LNCAP (cell line): Measurements from ENCODE around the gene USP9X.

ENCODE experiments used
- TF ChIP-seq, protein P1 (sequence below): fragments of 450-650 bp; IDR thresholded peaks from 2 replicates; pipeline ENCODE4 v1.5.1; 2017; ENCODE audit warnings: mild to moderate bottlenecking

Gene USP9X

DNA sequence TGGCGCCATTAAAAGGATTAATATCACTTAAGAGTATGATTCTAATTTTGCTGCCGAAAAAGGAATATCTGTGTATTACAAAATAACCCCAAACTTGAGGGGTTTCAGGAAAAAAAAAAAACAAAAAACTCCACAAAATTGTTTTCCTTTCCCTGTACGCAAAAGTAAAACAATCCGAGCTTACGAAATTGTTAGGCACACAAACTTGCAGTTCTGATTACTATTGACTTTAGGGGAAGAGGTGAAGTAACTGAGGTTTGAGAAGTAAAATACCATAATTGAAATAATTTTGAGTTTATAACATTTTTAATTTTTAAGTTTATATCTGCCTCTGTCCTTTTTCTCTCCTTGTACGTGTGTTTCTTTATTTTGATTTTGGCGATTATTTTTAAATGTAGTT, 64.8 kb downstream of the USP9X start:
- TF ChIP-seq, protein P1, sequence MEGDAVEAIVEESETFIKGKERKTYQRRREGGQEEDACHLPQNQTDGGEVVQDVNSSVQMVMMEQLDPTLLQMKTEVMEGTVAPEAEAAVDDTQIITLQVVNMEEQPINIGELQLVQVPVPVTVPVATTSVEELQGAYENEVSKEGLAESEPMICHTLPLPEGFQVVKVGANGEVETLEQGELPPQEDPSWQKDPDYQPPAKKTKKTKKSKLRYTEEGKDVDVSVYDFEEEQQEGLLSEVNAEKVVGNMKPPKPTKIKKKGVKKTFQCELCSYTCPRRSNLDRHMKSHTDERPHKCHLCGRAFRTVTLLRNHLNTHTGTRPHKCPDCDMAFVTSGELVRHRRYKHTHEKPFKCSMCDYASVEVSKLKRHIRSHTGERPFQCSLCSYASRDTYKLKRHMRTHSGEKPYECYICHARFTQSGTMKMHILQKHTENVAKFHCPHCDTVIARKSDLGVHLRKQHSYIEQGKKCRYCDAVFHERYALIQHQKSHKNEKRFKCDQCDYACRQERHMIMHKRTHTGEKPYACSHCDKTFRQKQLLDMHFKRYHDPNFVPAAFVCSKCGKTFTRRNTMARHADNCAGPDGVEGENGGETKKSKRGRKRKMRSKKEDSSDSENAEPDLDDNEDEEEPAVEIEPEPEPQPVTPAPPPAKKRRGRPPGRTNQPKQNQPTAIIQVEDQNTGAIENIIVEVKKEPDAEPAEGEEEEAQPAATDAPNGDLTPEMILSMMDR, result no peak

DNA sequence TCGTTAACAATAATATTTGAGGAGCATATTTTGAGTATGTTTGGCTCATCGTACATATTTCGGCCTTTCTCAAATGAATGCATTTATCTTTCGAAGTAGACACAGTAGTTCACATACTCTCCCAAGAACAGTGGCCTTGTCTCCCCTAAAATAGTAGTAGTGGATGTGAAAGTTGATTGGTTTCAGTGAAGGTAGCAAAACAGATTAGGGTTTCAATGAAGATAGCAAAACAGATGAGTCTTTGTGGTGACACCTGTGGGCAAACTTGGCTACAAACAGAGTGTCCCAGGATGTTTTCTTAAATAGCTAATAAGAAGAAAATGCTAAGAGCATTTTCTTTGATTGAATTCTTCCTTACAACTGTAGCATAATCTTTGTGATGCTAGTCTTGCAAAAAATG, 67.0 kb downstream of the USP9X start:
- TF ChIP-seq, protein P1, result no peak

DNA sequence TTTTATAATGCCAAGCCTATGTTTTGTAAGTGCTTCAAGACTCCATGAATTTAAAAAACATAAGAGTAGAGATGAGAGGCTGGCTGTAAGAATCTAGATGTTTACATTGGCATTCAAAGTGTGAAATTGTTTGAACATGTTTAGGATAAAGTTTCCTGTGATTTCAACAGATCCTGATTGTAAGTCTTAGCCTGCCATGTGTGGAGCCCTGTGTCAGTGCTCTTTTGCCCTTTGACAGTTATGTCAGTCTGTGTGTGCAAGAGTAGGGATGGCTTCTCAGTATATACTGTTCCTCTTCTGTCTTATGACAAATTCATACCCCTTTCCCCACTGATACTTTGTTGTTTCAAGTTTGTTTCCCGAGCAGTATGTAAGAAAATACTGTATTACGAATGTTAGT, 68.2 kb downstream of the USP9X start:
- TF ChIP-seq, protein P1, result no peak

DNA sequence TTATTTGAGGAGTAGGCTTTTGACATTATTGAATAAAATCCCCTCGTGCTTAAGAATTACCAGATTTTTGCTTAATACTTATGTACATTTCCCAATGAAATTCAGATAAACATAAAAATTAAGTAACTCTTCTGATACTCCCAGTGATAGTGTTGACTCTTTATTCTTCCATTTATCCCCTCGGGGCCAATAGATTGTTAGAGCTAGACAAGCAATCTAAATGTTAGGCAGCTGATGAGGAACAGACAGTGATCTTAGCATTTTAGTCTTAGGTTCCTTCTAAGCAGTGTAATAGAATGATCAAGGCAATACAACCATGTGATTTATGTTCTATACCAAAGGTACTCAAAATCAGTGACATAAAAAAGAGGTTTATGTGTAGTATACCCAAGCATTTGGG, 68.7 kb downstream of the USP9X start:
- TF ChIP-seq, protein P1, result no peak

DNA sequence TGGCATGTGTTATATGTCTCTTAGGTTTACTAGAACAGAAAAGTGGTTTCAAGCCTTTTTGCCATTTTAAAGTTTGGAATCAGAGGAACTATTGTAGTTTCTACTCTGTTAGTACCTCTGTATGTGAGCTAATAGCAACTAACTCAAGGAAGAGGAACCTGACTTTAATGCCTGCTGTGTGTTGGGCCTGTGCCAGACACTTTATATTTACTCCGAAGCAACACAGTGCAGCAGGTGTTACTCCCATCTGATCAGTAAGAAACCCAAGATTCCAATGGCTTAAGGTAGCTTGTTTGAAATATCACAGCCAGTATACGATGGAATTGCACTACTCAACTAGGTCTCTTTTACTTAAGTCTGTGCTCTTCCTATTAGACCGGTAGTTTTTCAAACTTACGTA, 79.2 kb downstream of the USP9X start:
- TF ChIP-seq, protein P1, result no peak

DNA sequence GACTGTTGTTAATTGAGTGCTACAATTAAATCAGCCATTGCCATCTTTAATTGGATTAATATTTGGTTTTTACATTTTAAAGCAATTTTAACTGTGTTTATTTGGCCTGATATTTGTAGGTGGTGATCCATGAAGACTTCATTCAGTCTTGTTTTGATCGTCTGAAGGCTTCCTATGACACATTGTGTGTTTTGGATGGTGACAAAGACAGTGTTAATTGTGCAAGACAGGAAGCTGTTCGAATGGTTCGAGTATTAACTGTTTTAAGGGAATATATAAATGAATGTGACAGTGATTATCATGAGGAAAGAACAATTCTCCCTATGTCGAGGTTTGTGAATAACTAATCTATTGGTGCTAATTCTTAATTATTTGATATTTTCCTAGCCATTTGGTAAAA, 82.6 kb downstream of the USP9X start:
- TF ChIP-seq, protein P1, result no peak

DNA sequence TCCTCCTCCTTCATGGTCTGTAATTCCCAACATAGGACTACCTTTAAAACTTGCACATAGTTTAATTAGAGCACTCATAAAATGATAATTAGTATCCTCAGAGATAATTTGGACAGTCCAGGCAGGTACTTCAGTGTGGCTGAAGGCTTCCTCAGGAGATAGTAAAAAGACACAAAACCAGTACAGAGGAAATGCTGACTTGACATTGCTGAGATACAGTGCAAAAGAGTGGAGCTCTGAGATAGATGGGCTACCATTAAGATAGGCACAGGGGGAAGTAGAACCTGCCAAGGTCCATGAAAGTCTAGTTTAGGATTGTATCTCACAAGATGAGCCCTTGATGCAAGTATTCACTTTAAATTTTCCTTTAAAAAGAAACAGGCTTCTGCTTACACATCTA, 91.0 kb downstream of the USP9X start:
- TF ChIP-seq, protein P1, result no peak

DNA sequence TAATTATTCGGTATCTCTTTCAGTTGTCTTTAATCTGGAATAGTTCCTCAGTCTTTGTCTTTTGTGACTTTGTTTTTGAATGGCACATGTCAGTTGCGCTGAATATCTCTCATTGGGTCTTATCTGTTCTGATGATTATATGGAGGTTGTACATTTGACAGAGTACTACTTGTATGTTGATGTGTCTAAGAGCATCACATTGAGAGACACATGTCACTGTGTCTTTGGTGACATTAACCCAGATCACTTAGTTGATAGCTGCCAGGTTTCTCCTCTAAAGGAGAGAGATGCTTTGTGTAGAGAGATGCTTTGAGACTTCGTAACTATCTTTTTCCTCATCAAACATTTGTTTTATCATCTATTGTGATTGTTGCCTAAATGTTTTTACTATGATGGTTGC, 92.1 kb downstream of the USP9X start:
- TF ChIP-seq, protein P1, result no peak
